GM18870 (cell line): ENCODE results near the gene TNIP2.

ENCODE experiments used
- ATAC-seq: cut with Tn5 transposase; IDR thresholded peaks from one replicate; pipeline ENCODE4 v1.9.1; 2021; ENCODE audit warnings: moderate library complexity; ENCODE audit not compliant: unreplicated experiment

TNIP2 gene

GRCh38 chr4:2725380-2725779 is 30.8 kb downstream of the TNIP2 start:
- ATAC-seq: no peak

- no peak for ATAC-seq
Observed at GRCh38 chr4:2723751-2724150, 32.4 kb downstream of the TNIP2 start.

- no peak for ATAC-seq
Observed at GRCh38 chr4:2722033-2722432, 34.1 kb downstream of the TNIP2 start.

- no peak for ATAC-seq
Observed at GRCh38 chr4:2721586-2721985, 34.5 kb downstream of the TNIP2 start.

- ATAC-seq: no peak
Observed at GRCh38 chr4:2716236-2716635, 39.9 kb downstream of the TNIP2 start.

GRCh38 chr4:2715426-2715825 is 40.7 kb downstream of the TNIP2 start:
- ATAC-seq: no peak

GRCh38 chr4:2714918-2715317 is 41.2 kb downstream of the TNIP2 start:
- no peak for ATAC-seq

- no peak for ATAC-seq
Observed at GRCh38 chr4:2714061-2714770, 41.9 kb downstream of the TNIP2 start.

- ATAC-seq: no peak
Observed at GRCh38 chr4:2713337-2713736, 42.8 kb downstream of the TNIP2 start.

GRCh38 chr4:2712261-2712842 is 43.8 kb downstream of the TNIP2 start:
- ATAC-seq: no peak

GRCh38 chr4:2702770-2703169 is 53.4 kb downstream of the TNIP2 start:
- no peak for ATAC-seq

GRCh38 chr4:2702361-2702760 is 53.8 kb downstream of the TNIP2 start:
- no peak for ATAC-seq

GRCh38 chr4:2700031-2700430 is 56.1 kb downstream of the TNIP2 start:
- ATAC-seq: no peak

GRCh38 chr4:2699534-2699933 is 56.6 kb downstream of the TNIP2 start:
- ATAC-seq: no peak

GRCh38 chr4:2698951-2699505 is 57.1 kb downstream of the TNIP2 start:
- no peak for ATAC-seq

- ATAC-seq: no peak
Observed at GRCh38 chr4:2698504-2698903, 57.6 kb downstream of the TNIP2 start.

GRCh38 chr4:2697995-2698414 is 58.1 kb downstream of the TNIP2 start:
- no peak for ATAC-seq

GRCh38 chr4:2696423-2696822 is 59.7 kb downstream of the TNIP2 start:
- ATAC-seq: peak; percentile 91

- ATAC-seq: no peak
Observed at GRCh38 chr4:2695346-2696060, 60.6 kb downstream of the TNIP2 start.

GRCh38 chr4:2694691-2695090 is 61.4 kb downstream of the TNIP2 start:
- ATAC-seq: no peak

- no peak for ATAC-seq
Observed at GRCh38 chr4:2691952-2692435, 64.1 kb downstream of the TNIP2 start.
